Sigmoid colon (tissue), 4 donors: ENCODE results near the gene SLPI.

Experiments used
- CTCF ChIP-seq, 4 experiments: fragments of 450-650 bp in 3 of 4; fragments of 200-600 bp in 1 of 4; IDR thresholded peaks; one replicate each; pipeline ENCODE4 v1.5.1; 2016 to 2019; ENCODE audit warnings: antibody characterized with exemption in 4 of 4, mild to moderate bottlenecking in 3 of 4, moderate library complexity in 2 of 4
- POLR2A ChIP-seq, 2 donors: fragments of 450-650 bp; IDR thresholded peaks; one replicate each; pipeline ENCODE4 v1.6.1; 2016; ENCODE audit warnings: antibody characterized with exemption in 2 of 2, mild to moderate bottlenecking in 2 of 2, moderate library complexity in 2 of 2
- POLR2AphosphoS5 ChIP-seq, 4 donors: sonication (generic); formaldehyde crosslinking; IDR thresholded peaks; one replicate each; pipeline ENCODE4 v1.6.1; 2017; ENCODE audit warnings: antibody characterized with exemption in 4 of 4

GRCh38 chr20:45218124-45218523, 36.2 kb downstream of the SLPI start:
- TF ChIP-seq POLR2A (IDR thresholded peaks at IDR 0.05): no peak
- TF ChIP-seq CTCF (IDR thresholded peaks at IDR 0.05): no peak
- TF ChIP-seq POLR2AphosphoS5 (IDR thresholded peaks at IDR 0.05): no peak
